ENCODE measurements around the gene PKM.

Gene PKM

DNA sequence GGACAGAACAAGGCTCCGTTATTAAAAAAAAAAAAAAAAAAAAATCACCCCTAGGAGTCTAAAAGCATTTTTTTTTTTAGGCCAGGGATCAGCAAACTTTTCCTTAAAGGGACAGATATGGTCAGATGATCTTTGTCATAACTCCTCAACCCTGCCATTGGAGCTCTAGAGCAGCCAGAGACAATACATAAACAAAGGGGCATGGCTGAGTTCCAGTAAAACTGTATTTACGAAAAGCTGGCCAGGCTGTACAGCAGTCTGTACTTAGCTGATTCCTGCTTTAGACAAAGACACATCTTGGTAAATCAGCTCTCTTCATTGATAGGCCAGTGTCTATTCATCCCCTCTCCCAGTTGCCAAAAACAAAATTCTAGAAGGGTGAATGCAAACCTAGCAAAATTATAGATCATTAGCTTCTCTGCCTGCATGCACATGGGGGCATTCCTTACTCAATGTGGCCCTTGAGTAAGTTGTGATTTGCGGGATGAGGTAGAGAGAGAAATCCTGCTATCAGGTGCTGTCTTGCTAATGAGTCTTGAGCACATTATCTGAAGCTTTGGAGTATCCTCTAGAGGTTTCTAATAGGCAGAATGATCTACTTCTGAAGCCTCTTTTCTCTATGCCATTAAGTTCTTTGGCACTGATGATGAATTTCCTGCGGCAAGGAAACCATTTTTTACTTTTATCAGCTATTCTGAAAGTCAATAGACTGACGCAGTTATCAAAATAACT lies 77.6 kb downstream of the PKM start:
- no peak overlapping the region for H3K4me3 ChIP-seq (ENCODE audit: low read depth, low read length)
- TF ChIP-seq, protein P1, sequence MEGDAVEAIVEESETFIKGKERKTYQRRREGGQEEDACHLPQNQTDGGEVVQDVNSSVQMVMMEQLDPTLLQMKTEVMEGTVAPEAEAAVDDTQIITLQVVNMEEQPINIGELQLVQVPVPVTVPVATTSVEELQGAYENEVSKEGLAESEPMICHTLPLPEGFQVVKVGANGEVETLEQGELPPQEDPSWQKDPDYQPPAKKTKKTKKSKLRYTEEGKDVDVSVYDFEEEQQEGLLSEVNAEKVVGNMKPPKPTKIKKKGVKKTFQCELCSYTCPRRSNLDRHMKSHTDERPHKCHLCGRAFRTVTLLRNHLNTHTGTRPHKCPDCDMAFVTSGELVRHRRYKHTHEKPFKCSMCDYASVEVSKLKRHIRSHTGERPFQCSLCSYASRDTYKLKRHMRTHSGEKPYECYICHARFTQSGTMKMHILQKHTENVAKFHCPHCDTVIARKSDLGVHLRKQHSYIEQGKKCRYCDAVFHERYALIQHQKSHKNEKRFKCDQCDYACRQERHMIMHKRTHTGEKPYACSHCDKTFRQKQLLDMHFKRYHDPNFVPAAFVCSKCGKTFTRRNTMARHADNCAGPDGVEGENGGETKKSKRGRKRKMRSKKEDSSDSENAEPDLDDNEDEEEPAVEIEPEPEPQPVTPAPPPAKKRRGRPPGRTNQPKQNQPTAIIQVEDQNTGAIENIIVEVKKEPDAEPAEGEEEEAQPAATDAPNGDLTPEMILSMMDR (IDR thresholded peaks at IDR 0.05; ENCODE audit: low read depth, low read length, missing control alignments): no peak
- no peak for DNase-seq (ENCODE audit: low read depth)
